Mammary epithelial cell (primary cell): ENCODE results near the gene ANKRD13B.

Experiments used
- EZH2 ChIP-seq: IDR thresholded peaks from 2 replicates; pipeline ENCODE4 v1.6.1; 2012; ENCODE audit warnings: low read length, inconsistent platforms, borderline replicate concordance
- TF ChIP-seq, protein P1 (sequence below), 2 donors: IDR thresholded peaks in 1 of 2; conservative IDR thresholded peaks in 1 of 2; 2 replicates each; pipeline ENCODE4 v1.5.1; 2011 to 2012; ENCODE audit warnings: inconsistent platforms in 2 of 2, low read length in 2 of 2, mild to moderate bottlenecking in 2 of 2, control low read depth in 1 of 2, low read depth in 1 of 2; ENCODE audit not compliant: insufficient read depth in 1 of 2; ENCODE audit errors: extremely low read depth in 1 of 2

DNA sequence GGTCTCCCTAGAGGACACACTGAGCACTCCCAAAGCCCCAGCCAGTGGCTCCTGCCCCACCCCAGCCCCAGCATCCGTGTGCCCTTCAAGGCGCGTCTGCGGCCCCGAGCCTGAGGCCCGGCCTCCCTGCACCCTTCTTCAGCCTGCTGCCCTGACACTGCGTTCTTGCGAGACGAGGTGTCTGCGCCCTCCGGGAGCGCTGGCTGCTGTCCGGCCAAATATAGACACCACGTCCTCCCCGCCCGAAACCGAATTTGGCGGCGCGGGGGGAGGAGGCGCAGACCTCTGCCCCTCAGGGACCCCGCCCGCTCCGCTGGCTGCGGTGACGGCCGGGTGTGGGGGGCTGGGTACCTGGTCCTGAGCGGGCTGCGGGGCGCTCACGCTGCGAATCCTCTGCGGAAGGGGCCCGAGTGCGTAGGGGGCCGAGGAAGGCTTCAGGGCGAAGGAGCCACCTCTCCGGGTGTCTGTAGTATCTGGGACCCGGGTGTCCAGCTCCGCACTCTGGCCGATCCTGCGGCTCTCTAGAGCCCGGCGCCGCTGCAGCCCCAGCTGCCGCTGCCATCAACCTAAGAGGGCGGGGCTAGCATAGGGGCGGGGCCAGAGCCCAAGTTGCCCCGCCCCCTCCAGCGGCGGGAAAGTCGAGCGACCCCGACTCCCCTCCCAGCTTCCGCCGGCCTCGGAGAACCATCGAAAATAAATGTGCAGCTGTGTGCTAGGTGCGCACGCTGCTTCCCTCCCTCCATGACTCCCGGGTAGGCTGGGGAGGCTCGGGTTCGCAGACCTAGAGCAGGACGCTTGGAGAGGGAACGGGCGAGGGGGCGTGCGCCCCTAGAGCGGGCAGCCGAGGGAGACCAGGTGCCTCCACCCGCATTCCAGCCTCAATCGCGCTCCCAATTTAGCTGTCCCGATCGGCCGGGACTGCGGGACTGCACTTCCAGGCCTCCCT lies 29.7 kb downstream of the ANKRD13B start, which contains the start of gene CORO6:
- TF ChIP-seq, protein P1, sequence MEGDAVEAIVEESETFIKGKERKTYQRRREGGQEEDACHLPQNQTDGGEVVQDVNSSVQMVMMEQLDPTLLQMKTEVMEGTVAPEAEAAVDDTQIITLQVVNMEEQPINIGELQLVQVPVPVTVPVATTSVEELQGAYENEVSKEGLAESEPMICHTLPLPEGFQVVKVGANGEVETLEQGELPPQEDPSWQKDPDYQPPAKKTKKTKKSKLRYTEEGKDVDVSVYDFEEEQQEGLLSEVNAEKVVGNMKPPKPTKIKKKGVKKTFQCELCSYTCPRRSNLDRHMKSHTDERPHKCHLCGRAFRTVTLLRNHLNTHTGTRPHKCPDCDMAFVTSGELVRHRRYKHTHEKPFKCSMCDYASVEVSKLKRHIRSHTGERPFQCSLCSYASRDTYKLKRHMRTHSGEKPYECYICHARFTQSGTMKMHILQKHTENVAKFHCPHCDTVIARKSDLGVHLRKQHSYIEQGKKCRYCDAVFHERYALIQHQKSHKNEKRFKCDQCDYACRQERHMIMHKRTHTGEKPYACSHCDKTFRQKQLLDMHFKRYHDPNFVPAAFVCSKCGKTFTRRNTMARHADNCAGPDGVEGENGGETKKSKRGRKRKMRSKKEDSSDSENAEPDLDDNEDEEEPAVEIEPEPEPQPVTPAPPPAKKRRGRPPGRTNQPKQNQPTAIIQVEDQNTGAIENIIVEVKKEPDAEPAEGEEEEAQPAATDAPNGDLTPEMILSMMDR (conservative IDR thresholded peaks at IDR 0.05 in 1 of 2, IDR thresholded peaks at IDR 0.05 in 1 of 2; ENCODE audit: extremely low read depth in 1 of 2, insufficient read depth in 1 of 2, low read depth in 1 of 2, low read length in 2 of 2), result no peak
- no peak for TF ChIP-seq EZH2
